ENCODE results near the gene BANF1.
"Not testable (repeated sequence)": the region's sequence is repeated elsewhere in the genome, so short reads cannot be mapped to it uniquely, and the experiment has no call there.

The BANF1 gene

DNA sequence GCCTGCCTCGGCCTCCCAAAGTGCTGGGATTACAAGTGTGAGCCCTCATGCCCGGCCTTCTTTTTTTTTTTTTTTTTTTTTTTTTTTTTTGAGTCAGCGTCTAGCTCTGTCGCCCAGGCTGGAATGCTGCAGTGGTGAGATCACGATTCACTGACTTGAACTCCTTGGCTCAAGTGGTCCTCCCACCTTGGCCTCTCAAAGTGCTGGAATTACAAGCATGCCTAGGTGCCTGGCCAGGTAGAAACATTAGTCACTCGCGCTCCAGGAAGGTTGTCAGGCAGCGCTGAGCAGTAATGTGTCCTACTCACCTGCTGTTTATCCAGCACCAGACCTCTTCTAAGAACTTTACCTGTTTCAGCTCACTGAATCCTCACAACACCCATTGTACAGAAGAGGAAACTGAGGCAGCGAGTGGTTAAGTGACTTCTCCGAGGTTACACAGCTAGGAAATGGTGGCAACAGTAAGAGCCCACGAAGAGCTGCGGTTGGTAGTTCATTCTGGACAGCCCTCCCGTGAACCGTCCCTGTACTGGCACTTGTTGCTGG is 9.0 kb downstream of the BANF1 start:
- DNase-seq (ENCODE audit: low read depth in 1 of 2, low spot score in 1 of 2) = no peak

DNA sequence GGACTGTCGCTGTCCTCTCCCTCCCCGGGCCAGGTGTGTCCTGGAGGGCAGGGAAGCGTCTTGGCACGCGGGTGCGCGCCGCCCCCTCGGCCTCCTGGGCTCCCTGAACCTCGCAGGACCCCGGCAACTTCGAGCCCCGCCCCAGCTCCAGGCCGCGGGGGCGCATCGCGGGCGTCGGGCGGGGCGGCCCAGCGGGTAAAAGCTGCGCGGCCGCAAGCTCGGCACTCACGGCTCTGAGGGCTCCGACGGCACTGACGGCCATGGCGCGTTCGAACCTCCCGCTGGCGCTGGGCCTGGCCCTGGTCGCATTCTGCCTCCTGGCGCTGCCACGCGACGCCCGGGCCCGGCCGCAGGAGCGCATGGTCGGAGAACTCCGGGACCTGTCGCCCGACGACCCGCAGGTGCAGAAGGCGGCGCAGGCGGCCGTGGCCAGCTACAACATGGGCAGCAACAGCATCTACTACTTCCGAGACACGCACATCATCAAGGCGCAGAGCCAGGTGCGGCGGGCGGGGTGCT is 9.5 kb downstream of the BANF1 start, which contains the start of gene CST6:
CST6 (plus strand) TSS at position 224 of the 519 bp plus-strand sequence; CDS start at position 261, 37 bp downstream.
- DNase-seq (ENCODE audit: low read depth in 1 of 2, low spot score in 1 of 2) = no peak

DNA sequence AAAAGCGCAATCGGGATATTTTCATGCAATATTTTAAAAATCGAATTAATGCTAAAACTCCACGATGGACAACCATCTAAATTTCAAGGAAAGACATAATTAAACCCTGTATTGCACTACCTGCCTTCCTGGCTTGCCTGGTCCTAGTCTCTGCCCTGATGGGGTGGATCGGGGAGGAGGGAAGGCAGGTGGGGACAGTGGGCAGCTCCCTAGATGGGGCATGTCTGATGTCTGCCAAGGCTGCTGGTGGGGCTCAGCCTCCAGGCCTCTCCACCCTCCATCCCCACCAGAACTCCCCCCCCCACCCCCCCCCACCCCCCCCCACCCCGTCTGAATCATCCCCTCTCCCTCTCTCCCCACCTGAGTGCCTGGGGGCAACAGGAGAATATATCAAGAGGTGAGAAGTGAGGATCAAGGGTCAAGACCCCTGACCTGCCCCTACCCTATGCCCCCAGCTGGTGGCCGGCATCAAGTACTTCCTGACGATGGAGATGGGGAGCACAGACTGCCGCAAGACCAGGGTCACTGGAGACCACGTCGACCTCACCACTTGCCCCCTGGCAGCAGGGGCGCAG is 10.2 kb downstream of the BANF1 start:
- DNase-seq (ENCODE audit: low read depth in 1 of 2, low spot score in 1 of 2) = no peak

DNA sequence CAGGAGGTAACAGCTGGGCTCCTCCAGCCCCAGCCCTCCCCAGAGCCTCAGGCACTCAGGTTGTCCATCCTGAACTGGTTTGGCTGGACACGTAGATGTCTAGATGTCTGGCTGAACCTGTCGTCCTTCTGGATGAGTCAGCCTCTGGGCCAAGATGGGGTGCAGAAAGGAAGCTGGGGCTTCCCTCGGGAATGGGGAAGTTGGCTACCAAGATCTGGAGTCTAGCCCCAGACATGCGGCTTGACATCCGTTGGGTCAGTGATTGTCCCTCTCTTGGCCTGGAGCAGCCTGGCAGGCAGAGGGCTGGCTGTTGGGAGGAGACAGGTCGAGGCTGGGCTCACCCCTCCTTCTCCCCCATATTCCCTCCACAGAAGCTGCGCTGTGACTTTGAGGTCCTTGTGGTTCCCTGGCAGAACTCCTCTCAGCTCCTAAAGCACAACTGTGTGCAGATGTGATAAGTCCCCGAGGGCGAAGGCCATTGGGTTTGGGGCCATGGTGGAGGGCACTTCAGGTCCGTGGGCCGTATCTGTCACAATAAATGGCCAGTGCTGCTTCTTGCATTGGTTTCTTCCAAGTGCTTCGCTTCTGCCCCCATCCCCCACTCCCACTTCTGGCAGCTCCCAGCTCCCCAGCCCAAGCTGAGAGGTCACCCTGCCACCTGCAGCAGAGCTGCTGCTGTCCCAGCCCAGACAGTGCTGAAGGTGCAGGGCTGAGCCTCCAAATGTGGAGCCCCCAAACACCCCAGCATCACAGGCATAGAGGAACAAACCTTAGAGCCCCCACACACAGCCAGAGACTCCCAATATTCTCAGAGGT is 10.9 kb downstream of the BANF1 start:
- no peak for DNase-seq (ENCODE audit: low read depth in 1 of 2, low spot score in 1 of 2)

DNA sequence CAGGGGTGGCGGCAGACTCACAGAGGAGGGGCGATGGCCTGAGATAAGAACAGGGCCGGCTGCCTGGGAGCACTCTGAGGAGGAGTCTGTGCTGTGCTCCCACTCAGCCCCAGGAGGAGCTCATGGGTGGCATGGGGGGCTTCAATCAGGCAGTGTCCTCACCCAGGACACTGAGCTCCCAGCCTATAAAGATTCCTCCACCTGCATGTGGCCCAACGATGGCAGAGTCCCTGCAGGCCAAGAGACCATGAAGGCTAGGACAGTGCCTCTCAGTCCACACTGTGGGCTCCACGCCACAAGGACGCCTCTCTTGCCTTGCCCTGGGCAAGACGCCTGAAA is 11.4 kb downstream of the BANF1 start:
- DNase-seq (ENCODE audit: low read depth in 1 of 2, low spot score in 1 of 2) = no peak

DNA sequence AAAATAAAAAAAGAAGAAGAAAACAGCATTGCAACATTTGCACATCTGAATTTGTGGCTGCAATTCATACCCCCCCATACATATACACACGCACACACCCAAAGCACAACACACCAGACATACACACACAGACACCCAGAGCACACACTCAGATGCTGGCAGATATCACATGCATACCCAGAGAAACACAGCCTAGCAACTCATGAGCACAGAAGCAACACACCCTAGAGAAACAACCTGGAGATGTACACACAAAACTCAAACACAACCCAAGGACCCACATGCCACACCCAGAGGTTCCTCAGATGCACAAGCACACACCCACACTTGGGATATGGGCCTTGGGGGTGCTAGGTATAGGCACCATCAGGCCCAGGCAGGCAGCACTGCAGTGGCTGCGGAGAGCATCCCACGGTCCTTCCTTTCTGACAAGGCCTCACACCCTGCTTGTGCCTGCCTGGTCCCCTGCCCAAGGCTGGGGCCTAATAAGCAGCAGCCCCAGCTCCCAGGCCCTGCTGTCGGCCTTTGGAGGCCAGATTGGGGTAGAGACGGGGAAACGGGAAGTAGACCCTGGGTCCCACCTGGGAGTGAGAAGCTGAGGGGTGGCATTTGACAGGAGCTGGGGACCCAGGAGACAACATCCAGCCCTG is 12.6 kb downstream of the BANF1 start:
- DNase-seq (ENCODE audit: low read depth in 1 of 2, low spot score in 1 of 2) = no peak

DNA sequence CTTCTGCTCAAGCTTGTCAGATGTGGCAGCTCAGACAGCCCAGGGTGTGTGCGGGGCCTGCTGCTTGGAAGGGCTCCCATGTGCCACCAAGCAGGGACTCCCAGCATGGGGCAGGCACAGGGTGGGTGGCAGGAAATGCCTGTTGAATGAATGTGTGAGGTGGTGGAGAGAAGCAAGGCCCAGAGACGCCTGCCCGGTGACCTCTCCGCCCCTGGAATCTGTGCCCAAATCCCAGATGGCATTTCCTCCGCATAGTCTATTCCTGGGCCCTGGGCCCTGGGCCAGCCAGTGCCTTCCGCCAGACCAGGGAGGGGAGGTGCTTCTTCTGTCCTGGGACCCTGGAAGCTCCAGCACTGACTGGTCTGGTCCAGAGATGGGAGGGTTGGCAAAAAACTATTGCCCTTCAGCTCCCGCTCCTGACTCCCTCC is 13.2 kb downstream of the BANF1 start:
- no peak for DNase-seq (ENCODE audit: low read depth in 1 of 2, low spot score in 1 of 2)

DNA sequence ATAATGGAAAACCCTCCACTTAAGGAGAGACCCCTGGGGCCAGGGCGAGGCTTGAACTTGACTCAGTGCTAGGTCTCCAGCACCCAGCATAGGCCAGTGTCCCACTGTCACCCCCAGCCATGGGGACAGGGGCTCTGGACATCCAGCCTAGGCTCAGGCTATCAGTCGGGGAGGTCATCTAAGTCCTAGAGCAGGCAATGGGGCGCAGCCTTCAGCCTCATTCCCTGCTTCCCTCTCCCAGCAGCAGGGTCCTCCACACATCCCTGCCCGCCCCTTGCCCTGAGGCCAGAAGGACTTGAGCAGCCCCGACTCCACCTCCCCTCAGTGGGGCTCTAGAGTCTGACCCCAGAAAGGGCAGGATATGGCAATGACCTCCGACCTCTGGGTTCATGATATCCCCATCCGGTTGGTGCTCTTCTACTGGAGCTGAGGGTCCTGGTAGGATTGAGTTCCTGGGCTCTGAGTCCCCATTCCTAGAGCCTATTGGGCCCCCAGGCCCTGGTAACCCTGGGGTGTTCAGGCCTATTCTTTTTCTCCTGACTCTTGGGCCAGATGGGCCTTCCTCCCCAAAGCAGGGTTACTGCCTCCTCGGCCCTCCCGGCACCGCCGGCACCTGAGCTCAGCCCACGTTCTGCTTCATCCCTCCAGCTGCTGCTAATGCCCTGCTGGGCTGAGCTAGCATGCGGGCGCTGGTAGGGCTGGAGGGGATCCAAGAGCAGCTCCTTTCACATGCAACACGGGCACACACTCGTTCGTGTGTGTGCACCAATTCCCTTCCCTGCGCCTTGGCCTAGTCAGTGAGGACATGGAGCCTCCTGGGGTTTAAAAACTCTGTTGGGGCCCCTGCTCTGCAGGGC is 13.9 kb downstream of the BANF1 start:
- DNase-seq (ENCODE audit: low read depth in 1 of 2, low spot score in 1 of 2) = no peak

DNA sequence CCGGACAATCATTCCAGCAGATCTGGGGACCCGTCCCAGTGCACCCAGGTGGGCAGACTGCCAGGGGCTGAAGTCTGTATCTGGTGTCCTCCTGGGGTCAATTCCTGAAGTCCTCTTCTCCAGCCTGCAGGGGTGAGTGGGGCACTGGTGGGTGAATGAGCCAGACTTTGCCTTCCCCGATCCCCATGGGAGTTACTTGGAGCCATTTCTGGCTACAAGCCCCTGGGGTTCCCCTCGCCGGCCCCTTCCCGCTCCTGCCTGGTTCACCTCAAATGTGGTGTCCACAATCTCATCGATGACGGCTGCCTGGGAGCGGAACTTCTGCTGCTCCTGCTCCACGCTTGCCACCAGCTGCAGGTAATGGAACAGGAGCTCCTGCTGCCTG is 14.5 kb downstream of the BANF1 start:
- no peak for DNase-seq (ENCODE audit: low read depth in 1 of 2, low spot score in 1 of 2)

DNA sequence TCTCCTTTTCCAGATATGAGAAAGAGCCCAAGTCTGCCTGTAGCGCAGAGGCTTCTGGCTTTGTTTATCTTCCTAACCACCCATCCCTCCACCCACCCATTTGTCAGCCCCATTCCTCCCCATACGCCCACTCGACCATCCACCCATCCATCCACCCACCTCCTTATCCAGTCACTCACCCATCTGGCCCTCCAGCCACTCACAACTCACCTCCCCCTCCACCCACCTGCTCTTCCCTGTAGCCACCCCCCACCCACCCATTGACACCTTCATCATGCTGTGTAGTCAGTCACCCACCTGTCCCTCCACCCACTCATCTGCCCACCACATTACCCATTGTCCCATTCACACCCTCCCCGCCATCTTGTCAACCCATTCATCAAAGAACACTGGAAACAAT is 15.0 kb downstream of the BANF1 start:
- no peak for DNase-seq (ENCODE audit: low read depth in 1 of 2, low spot score in 1 of 2)

DNA sequence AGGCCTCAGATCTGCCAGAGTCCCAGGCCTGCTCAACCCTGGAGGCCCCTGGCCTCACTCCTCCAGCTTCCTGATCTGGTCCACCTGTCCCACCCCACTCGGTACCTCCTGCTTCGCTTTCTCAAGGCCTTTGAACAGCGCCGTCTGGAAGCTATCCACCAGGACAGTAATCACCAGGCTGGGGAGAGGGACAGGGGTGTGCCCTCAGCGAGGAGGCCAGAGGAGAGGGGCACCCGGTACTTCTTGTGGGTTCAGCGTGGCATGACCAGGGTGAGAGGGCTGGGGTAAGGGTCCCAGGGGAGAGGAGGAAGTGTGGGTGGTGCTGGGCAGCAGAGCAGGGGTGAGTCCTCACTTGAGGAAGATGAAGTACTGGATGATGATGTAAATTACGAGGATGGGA is 17.9 kb downstream of the BANF1 start:
- DNase-seq (ENCODE audit: low read depth in 1 of 2, low spot score in 1 of 2) = no peak

DNA sequence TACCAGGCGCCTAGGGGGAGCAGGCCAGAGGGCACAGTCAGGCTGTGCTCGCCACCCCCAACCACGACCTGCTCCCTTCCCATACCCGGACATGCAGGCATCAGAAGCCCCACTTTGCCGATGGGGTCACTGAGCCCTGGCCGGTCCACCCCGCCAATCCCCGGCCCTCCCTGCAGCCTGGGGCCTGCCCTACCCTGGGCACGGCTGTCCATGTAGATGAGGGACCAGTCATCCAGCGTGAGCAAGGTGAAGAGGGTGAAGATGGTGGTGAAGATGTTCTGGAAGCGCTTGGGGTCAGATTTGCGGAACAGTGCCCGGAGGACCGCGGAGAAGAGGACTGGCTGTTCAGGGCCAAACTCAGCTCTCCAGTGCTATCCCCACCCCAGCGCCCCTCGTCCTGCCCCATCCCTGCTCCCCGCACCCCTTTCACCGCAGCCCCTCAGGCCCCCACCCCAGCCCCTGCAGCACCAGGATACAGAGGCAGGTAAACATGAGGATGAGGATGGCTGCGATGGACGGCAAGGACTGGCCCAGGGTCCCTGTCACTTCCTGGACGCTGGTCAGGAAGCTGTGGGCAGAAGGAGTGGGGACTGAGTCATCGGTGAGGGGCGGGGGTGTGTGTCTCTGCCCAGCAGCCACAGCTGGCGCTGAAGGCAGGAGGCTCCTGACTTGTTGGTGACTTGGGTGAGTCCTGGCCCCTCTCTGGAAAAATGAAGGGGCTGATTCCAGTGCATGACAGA is 18.5 kb downstream of the BANF1 start:
- DNase-seq (ENCODE audit: low read depth in 1 of 2, low spot score in 1 of 2) = no peak

DNA sequence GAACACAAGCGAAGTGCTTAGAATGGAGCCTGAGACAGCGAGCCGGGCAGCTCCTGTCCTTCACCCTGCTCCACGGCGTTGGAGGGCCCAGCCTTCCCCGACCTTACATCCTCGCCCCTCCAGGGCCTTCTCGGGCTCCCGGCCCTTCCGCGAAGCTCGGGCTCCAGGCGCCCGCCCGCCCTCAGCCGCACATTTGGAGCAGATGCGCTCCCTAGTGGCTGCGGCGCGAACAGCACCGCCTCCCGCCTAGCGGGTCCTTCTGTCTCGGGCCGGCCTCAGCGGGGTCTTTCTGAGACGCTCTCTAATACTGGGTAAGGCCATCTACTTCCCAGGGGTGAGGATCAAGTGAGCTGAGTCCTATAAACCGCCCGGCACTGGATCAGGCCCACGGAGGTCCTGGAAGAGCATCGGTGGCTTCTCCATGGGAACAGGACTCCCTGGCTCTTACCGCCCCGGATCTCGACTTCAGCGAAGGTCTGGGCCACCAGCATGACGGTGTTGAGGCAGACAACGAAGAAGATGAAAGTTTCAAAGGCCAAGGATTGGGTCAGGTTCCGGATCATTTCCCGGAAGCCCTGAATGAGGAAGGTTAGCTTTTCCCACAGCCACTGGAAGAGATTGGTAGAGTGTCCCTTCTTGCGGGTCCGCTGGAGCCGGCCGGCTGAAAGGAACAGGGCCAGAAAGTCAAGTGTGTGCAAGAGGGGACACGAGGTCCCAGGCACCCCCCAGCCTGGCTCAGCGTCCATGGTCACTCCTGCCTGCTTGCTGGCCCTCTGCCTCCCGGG is 20.3 kb downstream of the BANF1 start:
- peak; percentile 61 to 68 for DNase-seq (ENCODE audit: low read depth in 1 of 2, low spot score in 1 of 2)

DNA sequence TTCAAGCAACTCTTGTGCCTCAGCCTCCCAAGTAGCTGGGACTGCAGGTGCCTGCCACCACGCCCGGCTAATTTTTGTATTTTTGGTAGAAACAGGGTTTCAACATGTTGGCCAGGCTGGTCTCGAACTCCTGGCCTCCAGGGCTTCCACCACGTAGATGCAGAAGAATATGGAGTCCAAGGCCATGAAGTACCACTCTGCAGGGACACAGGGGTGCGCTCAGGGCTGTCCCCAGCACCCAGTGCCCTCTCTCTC is 20.8 kb downstream of the BANF1 start:
- not testable (repeated sequence) for DNase-seq (ENCODE audit: low read depth in 1 of 2, low spot score in 1 of 2)

DNA sequence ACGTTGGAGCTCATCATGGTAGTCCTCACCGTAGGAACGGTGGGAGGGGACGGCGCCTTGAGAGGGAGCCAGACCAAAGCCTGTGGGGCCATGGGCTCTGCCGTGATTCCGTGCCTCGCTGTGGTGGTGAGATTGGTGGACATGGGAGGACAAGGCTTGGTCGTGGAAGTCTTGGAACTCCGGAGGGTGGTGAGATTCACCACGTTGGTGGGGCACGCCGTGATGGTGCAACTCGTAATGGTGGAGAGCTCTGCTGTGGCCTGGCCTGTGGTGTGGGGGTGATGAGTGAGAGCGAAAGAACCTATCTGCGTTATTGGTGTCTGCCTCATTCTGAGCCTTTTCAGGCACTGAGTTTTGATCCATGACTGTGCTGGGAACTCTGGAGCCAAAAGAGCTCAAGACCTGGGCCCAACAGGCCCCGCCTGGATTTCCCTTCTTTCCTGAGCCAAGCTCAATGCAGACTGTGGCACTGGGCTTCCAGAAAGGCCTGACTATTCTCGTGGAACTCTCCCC is 23.8 kb downstream of the BANF1 start, which contains the start of gene CATSPER1:
CATSPER1 (minus strand) TSS at position 463 of the 513 bp plus-strand sequence; CDS start at position 363, 100 bp downstream.
- no peak for DNase-seq (ENCODE audit: low read depth in 1 of 2, low spot score in 1 of 2)

DNA sequence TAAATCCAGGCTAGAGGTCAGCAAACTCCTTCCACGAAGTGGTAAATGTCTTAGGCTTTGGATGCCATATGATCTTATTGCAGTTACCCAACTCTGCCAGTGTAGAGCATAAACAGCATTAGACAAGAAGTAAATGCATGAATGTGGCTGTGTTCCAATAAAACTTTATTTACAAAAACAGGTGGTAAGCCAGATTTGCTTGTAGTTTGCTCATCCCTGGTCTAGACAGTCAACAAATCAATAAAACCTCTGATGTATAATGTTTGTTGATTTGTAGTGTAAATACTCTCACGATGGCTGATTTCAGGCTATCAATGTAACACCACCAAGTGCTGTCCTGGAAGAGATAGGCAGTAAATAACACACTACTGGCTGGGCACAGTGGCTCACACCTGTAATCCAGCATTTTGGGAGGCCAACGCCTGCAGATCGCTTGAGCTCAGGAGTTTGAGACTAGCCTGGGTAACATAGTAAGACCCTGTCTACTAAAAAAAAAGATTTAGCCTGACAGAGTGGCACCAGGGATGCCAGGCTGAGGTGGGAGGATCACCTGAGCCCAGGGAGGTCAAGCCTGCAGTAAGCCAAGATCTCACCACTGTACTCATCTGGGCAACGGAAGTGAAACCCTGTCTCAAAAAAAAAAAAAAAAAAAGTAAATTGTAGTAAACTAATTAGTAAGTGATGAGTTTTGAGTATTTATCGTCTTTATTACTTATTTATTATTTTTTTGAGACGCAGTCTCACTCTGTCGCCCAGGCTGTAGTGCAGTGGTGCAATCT is 30.8 kb downstream of the BANF1 start:
- DNase-seq (ENCODE audit: low read depth in 1 of 2, low spot score in 1 of 2) = no peak

DNA sequence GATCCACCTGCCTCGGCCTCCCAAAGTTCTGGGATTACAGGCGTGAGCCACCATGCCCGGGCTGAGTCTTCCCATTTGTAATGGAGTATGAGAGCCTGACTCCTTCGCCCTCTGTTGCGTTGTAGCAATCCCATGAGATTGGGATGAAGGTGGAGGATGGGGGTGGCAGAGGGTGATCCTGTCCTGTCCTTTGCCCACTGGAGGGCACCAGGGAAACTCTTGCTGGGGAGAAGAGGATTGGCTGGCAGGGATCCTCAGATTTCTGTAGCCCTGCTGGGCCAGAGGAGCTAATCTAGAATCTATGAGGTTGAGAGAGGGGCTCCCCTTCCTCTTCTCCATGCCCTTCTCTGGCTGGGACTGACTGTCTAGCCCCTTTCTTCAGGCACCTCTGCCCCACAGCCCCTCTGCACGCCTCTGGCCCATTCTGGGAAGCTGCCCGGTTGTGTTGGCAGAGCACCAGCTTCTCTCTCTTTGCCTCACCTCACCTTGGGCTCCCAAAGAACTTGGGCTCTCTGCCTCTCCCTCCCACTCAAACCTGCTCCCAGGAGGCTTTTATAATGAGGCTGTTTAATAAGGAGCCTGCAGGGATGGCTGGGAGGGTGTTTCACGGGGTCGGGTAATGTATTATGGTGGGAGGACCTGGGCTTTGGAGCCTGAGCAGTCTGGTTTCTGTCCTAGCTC is 33.5 kb downstream of the BANF1 start:
- DNase-seq (ENCODE audit: low read depth in 1 of 2, low spot score in 1 of 2) = no peak

DNA sequence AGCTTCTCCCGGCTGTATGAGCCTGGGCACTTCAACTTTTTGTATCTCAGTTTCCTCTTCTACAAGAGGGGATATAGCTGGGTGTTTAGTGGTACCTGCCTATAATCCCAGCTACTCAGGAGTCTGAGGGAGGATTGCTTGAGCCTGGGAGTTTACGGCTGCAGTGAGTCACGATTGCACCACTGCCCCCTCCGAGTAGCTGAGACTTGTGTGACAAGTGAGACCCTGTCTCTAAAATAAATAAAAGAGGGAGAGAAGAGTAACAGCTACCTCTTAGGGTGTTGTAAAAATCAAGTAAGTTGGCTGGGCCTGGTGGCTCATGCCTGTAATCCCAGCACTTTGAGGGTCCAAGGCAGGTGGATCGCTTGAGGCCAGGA is 34.0 kb downstream of the BANF1 start:
- no peak for DNase-seq (ENCODE audit: low read depth in 1 of 2, low spot score in 1 of 2)

Measured in activated T-helper 1 cell treated with anti-CD3 and anti-CD28 coated beads, Interleukin-2, amount 50 U/mL, for 16 hours (primary cell).